ENCODE data around the gene FOXN1.

FOXN1 gene

GRCh38 chr17:28501421-28502284 is 4.5 kb upstream of the FOXN1 start:
- Histone ChIP-seq H3K4me3 (ENCODE audit: low read depth, low read length) (no peak overlapping the region), H3K9ac (no peak overlapping the region), H3K4me2 (ENCODE audit: low read length) (no peak overlapping the region), H2AFZ (no peak overlapping the region), H3K27me3 (ENCODE audit: control insufficient read depth, insufficient read depth, low read length) (no peaks in the 10 kb centered on the region), H3K27ac (no peak overlapping the region), H3K9me3 (ENCODE audit: control insufficient read depth, low read length) (no peaks in the 10 kb centered on the region), H3K36me3 (ENCODE audit: control insufficient read depth, insufficient read depth, low read length) (no peaks in the 10 kb centered on the region), H3K79me2 (no peaks in the 10 kb centered on the region), H3K4me1 (no peaks in the 10 kb centered on the region)
- TF ChIP-seq CTCF (IDR thresholded peaks at IDR 0.05) = no peak

- no peaks in the 10 kb centered on the region for H3K36me3 ChIP-seq (ENCODE audit: control insufficient read depth, insufficient read depth, low read length)
- H3K27ac ChIP-seq = no peak overlapping the region
- no peak overlapping the region for H2AFZ ChIP-seq
- no peak overlapping the region for H3K9ac ChIP-seq
- H3K4me2 ChIP-seq (ENCODE audit: low read length) = no peak overlapping the region
- no peaks in the 10 kb centered on the region for H3K4me1 ChIP-seq
- H3K4me3 ChIP-seq (ENCODE audit: low read depth, low read length) = no peak overlapping the region
- no peaks in the 10 kb centered on the region for H3K9me3 ChIP-seq (ENCODE audit: control insufficient read depth, low read length)
- no peak for TF ChIP-seq CTCF (IDR thresholded peaks at IDR 0.05)
- H3K27me3 ChIP-seq (ENCODE audit: control insufficient read depth, insufficient read depth, low read length) = no peaks in the 10 kb centered on the region
- H3K79me2 ChIP-seq = no peaks in the 10 kb centered on the region
These were observed 2.7 kb upstream of the FOXN1 start for GRCh38 chr17:28503420-28503819.

GRCh38 chr17:28506763-28507487 is 777 bp downstream of the FOXN1 start:
- H3K36me3 ChIP-seq (ENCODE audit: control insufficient read depth, insufficient read depth, low read length) = no peaks in the 10 kb centered on the region
- H3K79me2 ChIP-seq = no peaks in the 10 kb centered on the region
- no peak overlapping the region for H3K9ac ChIP-seq
- H3K27ac ChIP-seq = no peak overlapping the region
- H3K4me2 ChIP-seq (ENCODE audit: low read length) = no peak overlapping the region
- no peak overlapping the region for H2AFZ ChIP-seq
- no peaks in the 10 kb centered on the region for H3K9me3 ChIP-seq (ENCODE audit: control insufficient read depth, low read length)
- H3K4me3 ChIP-seq (ENCODE audit: low read depth, low read length) = no peak overlapping the region
- no peaks in the 10 kb centered on the region for H3K27me3 ChIP-seq (ENCODE audit: control insufficient read depth, insufficient read depth, low read length)
- TF ChIP-seq CTCF (IDR thresholded peaks at IDR 0.05) = no peak
- peaks cover 3% of the 10 kb centered on the region for H3K4me1 ChIP-seq

- no peaks in the 10 kb centered on the region for H3K36me3 ChIP-seq (ENCODE audit: control insufficient read depth, insufficient read depth, low read length)
- no peak overlapping the region for H3K4me2 ChIP-seq (ENCODE audit: low read length)
- no peak overlapping the region for H2AFZ ChIP-seq
- no peak overlapping the region for H3K27ac ChIP-seq
- no peak overlapping the region for H3K9ac ChIP-seq
- peaks cover 3% of the 10 kb centered on the region for H3K4me1 ChIP-seq
- no peaks in the 10 kb centered on the region for H3K79me2 ChIP-seq
- H3K27me3 ChIP-seq (ENCODE audit: control insufficient read depth, insufficient read depth, low read length) = no peaks in the 10 kb centered on the region
- no peak overlapping the region for H3K4me3 ChIP-seq (ENCODE audit: low read depth, low read length)
- no peak for TF ChIP-seq CTCF (IDR thresholded peaks at IDR 0.05)
- H3K9me3 ChIP-seq (ENCODE audit: control insufficient read depth, low read length) = no peaks in the 10 kb centered on the region
These were observed 1.5 kb downstream of the FOXN1 start for GRCh38 chr17:28507567-28508203.

Data from parathyroid adenoma (tissue), 2 donors.